Measurements from ENCODE around the gene CLDN1. TPM values are rescaled to one million over a fixed set of nuclear protein-coding genes. Genes with fewer than 3 reads are reported as not detected.

Gene CLDN1
- total RNA-seq, 1 donor from 2014 or later, result 0.08 TPM

DNA sequence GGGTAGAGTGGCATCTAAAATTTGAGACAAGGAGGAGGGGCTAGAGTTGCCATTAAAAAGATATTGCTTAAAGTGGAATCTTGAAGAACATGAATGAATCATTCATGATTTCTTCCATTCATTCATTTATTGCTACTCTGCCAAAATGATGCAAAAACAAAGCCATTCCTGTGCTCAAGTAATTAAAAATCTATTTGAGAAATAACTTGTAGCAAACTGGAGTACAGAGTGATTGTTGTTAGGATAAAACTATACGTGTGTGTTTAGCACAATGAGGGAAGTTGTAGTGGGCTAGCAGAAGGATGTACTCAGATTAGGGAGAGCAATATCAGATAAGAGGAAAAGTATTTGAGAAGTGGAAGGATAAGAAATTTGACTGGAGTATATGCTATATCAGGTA, 11.7 kb upstream of the CLDN1 start:
- no peak for DNase-seq
- Histone ChIP-seq H3K4me1 (peaks cover 12% of the 10 kb centered on the region), H3K27ac (replicated peaks) (no peak overlapping the region), H3K4me3 (no peak overlapping the region), H3K36me3 (no peaks in the 10 kb centered on the region), H3K27me3 (ENCODE audit: low read depth) (no peaks in the 10 kb centered on the region), H3K9me3 (replicated peaks) (no peaks in the 10 kb centered on the region)
- TF ChIP-seq, protein P1, sequence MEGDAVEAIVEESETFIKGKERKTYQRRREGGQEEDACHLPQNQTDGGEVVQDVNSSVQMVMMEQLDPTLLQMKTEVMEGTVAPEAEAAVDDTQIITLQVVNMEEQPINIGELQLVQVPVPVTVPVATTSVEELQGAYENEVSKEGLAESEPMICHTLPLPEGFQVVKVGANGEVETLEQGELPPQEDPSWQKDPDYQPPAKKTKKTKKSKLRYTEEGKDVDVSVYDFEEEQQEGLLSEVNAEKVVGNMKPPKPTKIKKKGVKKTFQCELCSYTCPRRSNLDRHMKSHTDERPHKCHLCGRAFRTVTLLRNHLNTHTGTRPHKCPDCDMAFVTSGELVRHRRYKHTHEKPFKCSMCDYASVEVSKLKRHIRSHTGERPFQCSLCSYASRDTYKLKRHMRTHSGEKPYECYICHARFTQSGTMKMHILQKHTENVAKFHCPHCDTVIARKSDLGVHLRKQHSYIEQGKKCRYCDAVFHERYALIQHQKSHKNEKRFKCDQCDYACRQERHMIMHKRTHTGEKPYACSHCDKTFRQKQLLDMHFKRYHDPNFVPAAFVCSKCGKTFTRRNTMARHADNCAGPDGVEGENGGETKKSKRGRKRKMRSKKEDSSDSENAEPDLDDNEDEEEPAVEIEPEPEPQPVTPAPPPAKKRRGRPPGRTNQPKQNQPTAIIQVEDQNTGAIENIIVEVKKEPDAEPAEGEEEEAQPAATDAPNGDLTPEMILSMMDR (IDR thresholded peaks at IDR 0.05; ENCODE audit: borderline replicate concordance), result no peak
- intact Hi-C loops (cut with micrococcal nuclease), result no loop called here

DNA sequence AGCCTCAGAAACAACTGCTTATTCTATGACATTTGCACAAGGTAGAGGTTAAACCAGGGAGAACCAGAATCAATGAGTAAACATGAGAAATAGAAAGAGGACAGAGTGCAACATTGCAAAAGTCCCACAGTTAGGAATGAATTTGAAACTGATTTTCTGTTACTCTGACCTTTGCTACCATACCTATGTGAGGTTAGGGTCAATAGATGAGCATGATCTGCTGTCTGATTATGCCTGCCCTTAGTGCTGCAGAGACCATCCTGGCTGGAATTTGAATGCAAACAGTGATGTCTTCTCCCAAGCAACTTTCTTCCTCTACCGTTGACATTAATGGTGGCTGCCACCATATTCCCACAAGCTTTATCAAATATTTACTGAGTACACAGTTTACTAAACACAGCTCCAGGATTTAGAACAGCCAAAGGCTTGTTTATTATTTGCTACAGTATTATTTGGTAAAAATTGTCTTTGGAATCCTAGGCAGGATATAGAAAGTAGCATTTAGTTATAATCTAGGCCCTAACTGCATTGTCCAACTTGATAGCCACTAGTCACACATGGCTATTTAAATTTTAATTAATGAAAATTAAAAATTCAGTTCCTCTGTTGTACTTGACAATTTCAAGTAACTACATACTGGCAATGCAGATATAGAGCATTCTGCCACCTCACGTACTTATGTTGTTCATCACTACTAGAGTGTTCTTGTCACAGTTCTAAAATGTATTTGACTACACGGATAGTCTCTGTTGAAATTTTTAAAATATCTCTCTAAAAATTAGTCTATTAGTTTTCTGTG, 8.9 kb upstream of the CLDN1 start:
- no peaks in the 10 kb centered on the region for H3K9me3 ChIP-seq (replicated peaks)
- no peaks in the 10 kb centered on the region for H3K27me3 ChIP-seq (ENCODE audit: low read depth)
- TF ChIP-seq, protein P1 (IDR thresholded peaks at IDR 0.05; ENCODE audit: borderline replicate concordance), result no peak
- no peak overlapping the region for H3K4me3 ChIP-seq
- DNase-seq, result no peak
- H3K36me3 ChIP-seq, result no peaks in the 10 kb centered on the region
- intact Hi-C loops (cut with micrococcal nuclease), result no loop called here
- H3K4me1 ChIP-seq, result peaks cover 13% of the 10 kb centered on the region
- H3K27ac ChIP-seq (replicated peaks), result no peak overlapping the region

DNA sequence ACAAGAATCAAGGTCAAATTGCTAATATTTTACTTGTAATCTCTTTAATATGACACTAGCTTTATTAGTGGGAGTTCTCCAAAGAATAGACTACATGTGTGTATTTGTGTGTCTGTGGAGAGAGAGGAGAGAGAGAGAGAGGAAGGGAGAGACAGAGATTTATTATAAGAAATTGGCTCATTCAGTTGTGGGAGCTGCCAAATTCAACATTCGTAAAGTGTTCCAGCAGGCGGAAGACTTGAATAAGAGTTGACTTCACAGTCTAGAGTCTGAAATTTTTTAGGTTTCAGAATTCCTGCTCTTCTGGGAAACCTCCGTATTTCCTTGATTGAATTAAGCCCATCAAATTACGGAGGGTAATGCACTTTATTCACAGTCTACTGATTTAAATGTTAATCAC, 4.7 kb upstream of the CLDN1 start:
- intact Hi-C loops (cut with micrococcal nuclease), result no loop called here
- H3K36me3 ChIP-seq, result no peaks in the 10 kb centered on the region

GRCh38 chr3:190326361-190326760, 4.1 kb upstream of the CLDN1 start:
- TF ChIP-seq, protein P1 (IDR thresholded peaks at IDR 0.05; ENCODE audit: borderline replicate concordance), result no peak
- no peak overlapping the region for H3K4me3 ChIP-seq
- intact Hi-C loops (cut with micrococcal nuclease), result no loop called here
- DNase-seq, result no peak
- H3K36me3 ChIP-seq, result no peaks in the 10 kb centered on the region
- H3K27me3 ChIP-seq (ENCODE audit: low read depth), result peaks cover 8% of the 10 kb centered on the region
- H3K9me3 ChIP-seq (replicated peaks), result no peaks in the 10 kb centered on the region
- H3K4me1 ChIP-seq, result peaks cover 29% of the 10 kb centered on the region
- no peak overlapping the region for H3K27ac ChIP-seq (replicated peaks)

More for the DNA sequence above, 4.7 kb upstream of the CLDN1 start:
- Histone ChIP-seq H3K4me3 (no peak overlapping the region), H3K4me1 (peaks cover 24% of the 10 kb centered on the region), H3K27me3 (ENCODE audit: low read depth) (peaks cover 3% of the 10 kb centered on the region), H3K27ac (replicated peaks) (no peak overlapping the region), H3K9me3 (replicated peaks) (no peaks in the 10 kb centered on the region)
- TF ChIP-seq, protein P1 (IDR thresholded peaks at IDR 0.05; ENCODE audit: borderline replicate concordance), result peak; percentile 22
- DNase-seq, result no peak

DNA sequence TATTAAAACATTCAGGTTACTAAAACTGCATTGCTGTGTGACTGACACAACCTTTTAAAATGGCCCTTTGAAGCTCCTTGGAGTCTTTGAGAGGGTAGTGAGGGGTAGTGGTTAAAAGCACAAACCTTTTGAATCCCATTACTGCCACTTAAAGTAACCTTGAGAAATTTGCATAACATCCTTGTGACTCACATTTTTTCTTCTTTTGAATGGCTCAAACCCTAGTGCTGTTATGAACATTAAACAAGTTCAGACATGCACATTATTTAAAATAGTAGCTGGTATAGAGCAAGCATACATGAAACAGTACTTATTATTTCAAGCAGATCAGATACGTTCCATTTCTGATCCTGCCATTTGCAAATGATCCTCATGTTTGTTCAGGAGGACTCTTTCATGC, 3.7 kb upstream of the CLDN1 start:
- H3K36me3 ChIP-seq, result no peaks in the 10 kb centered on the region
- intact Hi-C loops (cut with micrococcal nuclease), result no loop called here
- peaks cover 29% of the 10 kb centered on the region for H3K4me1 ChIP-seq
- no peak overlapping the region for H3K27ac ChIP-seq (replicated peaks)
- no peak for DNase-seq
- no peak overlapping the region for H3K4me3 ChIP-seq
- peaks cover 12% of the 10 kb centered on the region for H3K27me3 ChIP-seq (ENCODE audit: low read depth)
- H3K9me3 ChIP-seq (replicated peaks), result no peaks in the 10 kb centered on the region
- TF ChIP-seq, protein P1 (IDR thresholded peaks at IDR 0.05; ENCODE audit: borderline replicate concordance), result no peak
